Measurements from ENCODE around the gene SLC25A42.

DNA sequence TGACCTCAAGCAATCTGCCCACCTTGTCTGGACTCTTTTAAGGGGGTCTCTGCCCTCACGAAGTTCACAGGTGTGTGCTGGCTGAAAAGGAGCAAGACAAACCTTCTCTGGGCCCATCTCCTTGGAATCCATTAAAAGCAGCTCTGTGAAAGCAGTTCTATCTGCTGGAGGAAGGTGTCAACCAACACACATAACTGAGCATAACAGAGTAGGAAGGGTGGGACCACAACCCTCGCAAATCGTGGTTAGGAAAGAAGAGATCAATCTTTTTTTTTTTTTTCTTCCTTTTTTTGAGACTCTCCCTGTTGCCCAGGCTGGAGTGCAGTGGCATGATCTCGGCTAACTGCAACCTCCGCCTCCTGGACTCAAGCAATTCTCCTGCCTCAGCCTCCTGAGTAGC, 31.9 kb upstream of the SLC25A42 start:
- TF ChIP-seq, protein P1, sequence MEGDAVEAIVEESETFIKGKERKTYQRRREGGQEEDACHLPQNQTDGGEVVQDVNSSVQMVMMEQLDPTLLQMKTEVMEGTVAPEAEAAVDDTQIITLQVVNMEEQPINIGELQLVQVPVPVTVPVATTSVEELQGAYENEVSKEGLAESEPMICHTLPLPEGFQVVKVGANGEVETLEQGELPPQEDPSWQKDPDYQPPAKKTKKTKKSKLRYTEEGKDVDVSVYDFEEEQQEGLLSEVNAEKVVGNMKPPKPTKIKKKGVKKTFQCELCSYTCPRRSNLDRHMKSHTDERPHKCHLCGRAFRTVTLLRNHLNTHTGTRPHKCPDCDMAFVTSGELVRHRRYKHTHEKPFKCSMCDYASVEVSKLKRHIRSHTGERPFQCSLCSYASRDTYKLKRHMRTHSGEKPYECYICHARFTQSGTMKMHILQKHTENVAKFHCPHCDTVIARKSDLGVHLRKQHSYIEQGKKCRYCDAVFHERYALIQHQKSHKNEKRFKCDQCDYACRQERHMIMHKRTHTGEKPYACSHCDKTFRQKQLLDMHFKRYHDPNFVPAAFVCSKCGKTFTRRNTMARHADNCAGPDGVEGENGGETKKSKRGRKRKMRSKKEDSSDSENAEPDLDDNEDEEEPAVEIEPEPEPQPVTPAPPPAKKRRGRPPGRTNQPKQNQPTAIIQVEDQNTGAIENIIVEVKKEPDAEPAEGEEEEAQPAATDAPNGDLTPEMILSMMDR (conservative IDR thresholded peaks at IDR 0.05; ENCODE audit: low read depth, low read length) = no peak
- no peak for TF ChIP-seq EZH2 (IDR thresholded peaks at IDR 0.05; ENCODE audit: borderline replicate concordance, low read depth, low read length, poor library complexity, severe bottlenecking)

Data from A673 (cell line).